HG02884 (cell line): ENCODE data around the gene TBC1D22A.
"Not testable (repeated sequence)": the region's sequence is repeated elsewhere in the genome, so short reads cannot be mapped to it uniquely, and the experiment has no call there.

Experiments used
- ATAC-seq: cut with Tn5 transposase; IDR thresholded peaks from one replicate; pipeline ENCODE4 v1.9.1; 2021; ENCODE audit warnings: mild to moderate bottlenecking, moderate library complexity; ENCODE audit not compliant: unreplicated experiment

The TBC1D22A gene

GRCh38 chr22:46809153-46809885, 46.9 kb downstream of the TBC1D22A start:
- ATAC-seq: no peak

- ATAC-seq: no peak
These were observed 48.7 kb downstream of the TBC1D22A start for GRCh38 chr22:46810856-46811786.

DNA sequence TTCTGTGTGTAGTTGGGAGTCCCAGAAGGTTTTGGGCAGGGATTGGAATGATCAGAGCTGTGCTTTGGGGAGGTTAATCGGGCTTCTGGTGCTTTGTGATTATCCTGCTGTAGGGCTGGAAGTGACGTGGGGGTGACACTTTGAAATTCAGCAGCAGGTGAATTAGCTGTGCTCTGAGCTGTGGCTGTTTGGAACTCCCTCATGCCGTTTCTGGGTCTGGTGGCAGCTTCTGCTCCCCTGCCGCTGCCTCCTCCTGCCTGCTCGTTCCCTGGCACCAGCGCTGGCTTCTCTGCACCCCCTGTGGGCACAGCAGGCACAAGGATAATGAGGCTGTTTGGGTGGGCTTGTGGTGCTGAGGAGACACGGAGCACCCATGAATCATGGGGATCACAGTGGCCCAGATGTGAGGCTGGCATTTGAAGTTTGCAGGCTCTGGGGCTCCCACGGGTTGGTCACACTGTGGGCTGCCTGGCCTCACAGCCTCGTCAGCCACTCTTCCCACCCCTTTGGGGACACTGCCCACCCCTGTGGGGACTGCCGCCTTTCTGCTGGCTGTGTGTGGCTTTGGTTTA, 49.7 kb downstream of the TBC1D22A start:
- ATAC-seq: no peak

GRCh38 chr22:46812788-46813187, 50.3 kb downstream of the TBC1D22A start:
- ATAC-seq: no peak

GRCh38 chr22:46813816-46814597, 51.6 kb downstream of the TBC1D22A start:
- ATAC-seq: no peak

DNA sequence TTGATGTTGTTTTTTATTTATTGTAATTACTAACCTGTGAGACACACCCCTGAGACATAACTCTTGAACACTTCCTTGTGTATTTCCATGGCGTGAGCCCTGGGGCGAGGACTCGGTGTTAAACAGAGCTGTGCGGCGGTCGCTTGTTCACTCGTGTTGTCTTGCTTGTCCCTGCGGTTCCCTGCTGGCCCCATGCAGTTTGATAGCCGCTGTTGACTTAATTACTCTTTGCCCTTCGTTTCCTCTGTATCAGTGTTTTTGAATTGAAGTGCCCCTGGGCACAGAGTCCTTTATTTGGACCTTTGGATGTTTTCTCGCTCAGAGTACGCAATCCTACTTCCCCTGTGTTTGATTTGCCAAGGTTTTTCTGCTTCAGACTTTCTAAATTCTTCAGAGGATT, 52.7 kb downstream of the TBC1D22A start:
- ATAC-seq: no peak

DNA sequence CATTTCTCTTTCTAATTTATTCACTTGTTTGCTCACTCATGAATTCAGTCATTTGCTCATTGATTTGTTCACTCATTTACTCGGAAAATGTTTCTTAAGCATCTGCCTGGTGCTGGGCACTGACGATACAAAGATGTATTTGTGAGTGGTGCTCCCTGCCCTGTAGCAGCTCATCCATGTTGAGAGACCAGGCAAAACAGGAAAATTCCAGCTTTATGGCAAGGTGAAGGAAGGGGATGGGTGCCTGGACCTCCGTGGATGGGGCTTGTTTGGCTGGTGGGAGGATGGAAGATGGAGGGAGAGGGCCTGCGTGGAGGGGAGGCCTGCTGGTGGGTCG, 53.1 kb downstream of the TBC1D22A start:
- no peak for ATAC-seq

GRCh38 chr22:46815896-46816731, 53.7 kb downstream of the TBC1D22A start:
- no peak for ATAC-seq

DNA sequence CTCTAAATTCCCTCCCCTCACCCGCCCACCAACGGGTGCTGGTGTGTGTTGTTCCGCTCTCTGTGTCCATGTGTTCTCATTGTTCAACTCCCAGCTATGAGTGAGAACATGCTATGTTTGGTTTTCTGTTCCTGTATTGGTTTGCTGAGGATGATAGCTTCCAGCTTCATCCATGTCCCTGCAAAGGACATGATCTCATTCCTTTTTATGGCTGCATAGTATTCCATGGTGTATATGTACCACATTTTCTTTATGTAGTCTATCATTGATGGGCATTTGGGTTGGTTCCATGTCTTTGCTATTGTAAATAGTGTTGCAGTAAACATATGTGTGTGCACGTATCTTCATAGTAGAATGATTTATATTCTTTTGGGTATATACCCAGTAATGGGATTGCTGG, 54.9 kb downstream of the TBC1D22A start:
- not testable (repeated sequence) for ATAC-seq

DNA sequence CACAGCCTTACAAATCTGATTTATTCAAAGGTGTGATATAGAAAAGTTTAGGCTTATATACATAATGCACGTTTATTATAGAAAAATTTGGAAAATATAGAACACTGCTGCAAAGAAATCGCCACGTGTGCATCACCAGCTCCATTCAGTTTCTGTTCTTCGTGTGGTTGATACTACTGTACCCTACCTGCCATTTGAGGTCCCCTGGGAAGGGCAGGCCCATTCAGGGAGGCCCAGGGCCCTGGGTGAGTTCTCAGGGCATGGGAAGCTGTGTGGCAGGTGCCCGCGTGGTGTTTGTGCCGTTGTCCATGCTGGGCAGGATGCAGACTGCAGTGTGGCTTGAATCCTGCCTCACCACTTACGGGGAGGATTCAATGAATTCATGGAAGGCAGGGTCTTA, 60.8 kb downstream of the TBC1D22A start:
- no peak for ATAC-seq

GRCh38 chr22:46823654-46824053, 61.2 kb downstream of the TBC1D22A start:
- ATAC-seq: no peak

GRCh38 chr22:46824344-46824909, 62.0 kb downstream of the TBC1D22A start:
- no peak for ATAC-seq

GRCh38 chr22:46824980-46825544, 62.6 kb downstream of the TBC1D22A start:
- ATAC-seq: no peak

GRCh38 chr22:46826438-46827135, 64.1 kb downstream of the TBC1D22A start:
- ATAC-seq: no peak

GRCh38 chr22:46827136-46827780, 64.8 kb downstream of the TBC1D22A start:
- ATAC-seq: no peak

DNA sequence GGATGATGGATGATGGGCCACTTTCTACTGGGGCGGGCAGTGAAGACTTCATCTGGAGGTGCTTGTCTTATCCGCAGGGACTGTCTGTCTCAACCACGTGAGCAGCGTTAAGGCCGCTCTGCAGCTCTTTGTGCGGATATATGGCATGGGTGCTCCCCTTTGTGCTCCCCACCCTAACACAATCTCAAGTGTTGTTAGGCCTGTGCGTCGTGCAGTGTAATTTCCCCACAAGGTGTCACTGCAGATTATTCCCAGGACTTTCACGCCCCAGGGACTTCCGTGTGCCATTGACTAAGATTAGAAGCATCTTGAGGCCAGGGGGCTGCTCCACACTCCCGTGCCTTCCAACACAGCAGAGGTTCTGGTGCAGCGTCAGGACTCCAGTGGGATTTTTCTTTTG, 65.3 kb downstream of the TBC1D22A start:
- no peak for ATAC-seq

DNA sequence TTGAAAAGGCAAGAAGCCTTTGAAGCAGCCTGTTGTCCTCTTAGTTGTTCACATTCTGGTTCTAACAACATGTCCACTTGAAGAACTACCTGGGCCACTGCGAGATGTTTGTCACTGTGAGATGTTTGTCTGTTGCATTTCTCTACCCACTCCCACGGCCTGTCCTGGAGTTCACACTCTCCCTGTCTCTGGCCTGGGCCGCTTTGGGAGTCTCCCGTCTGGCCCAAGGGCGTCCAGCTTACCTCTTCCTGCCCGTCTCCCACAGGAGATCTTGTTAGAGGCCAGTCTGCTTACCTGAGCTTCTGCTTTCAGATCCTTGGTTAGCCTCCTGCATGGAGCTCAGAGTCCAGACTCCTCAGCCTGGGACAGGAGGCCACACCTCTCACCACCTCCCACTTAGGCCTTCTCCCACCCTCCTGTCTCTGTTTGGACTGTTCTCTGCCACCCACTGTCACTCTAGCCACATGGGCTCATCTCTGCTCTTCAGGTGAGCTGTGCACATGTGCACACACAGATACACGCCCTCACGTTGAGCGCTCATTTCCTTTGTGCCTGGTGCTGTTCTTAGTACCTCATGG, 66.0 kb downstream of the TBC1D22A start:
- ATAC-seq: no peak
